ENCODE results near the gene PYCR2.
A peak's percentile ranks its signal among the peaks of the same experiment; 100 is the strongest.
"Not testable (repeated sequence)": the region's sequence is repeated elsewhere in the genome, so short reads cannot be mapped to it uniquely, and the experiment has no call there.

The PYCR2 gene

GRCh38 chr1:225934711-225935110 lies 10.7 kb upstream of the PYCR2 start:
- no peak for ATAC-seq
- Mint-ChIP-seq H3K27me3 (no peaks in the 10 kb centered on the region), H3K4me1 (no peaks in the 10 kb centered on the region), H3K4me3 (no peak overlapping the region), H3K9me3 (no peaks in the 10 kb centered on the region), H3K27ac (no peak overlapping the region)
- no peak for DNase-seq

GRCh38 chr1:225933072-225933471 lies 9.0 kb upstream of the PYCR2 start:
- ATAC-seq (no peak), DNase-seq (no peak)
- H3K27ac Mint-ChIP-seq: no peak overlapping the region
- H3K4me3 Mint-ChIP-seq: no peak overlapping the region
- peaks cover 16% of the 10 kb centered on the region for H3K4me1 Mint-ChIP-seq
- no peaks in the 10 kb centered on the region for H3K27me3 Mint-ChIP-seq
- H3K9me3 Mint-ChIP-seq: no peaks in the 10 kb centered on the region

- no peak overlapping the region for H3K4me3 Mint-ChIP-seq
Measured at GRCh38 chr1:225931270-225932136, 7.5 kb upstream of the PYCR2 start.

GRCh38 chr1:225930566-225930965 lies 6.5 kb upstream of the PYCR2 start:
- peak overlapping the region in 1 of 2 donors; percentile 19 for H3K27ac Mint-ChIP-seq

More at GRCh38 chr1:225931270-225932136, 7.5 kb upstream of the PYCR2 start:
- Mint-ChIP-seq H3K27me3 (no peaks in the 10 kb centered on the region), H3K4me1 (peaks cover 26% of the 10 kb centered on the region), H3K9me3 (no peaks in the 10 kb centered on the region), H3K27ac (peak overlapping the region in 1 of 2 donors; percentile 92)
- DNase-seq (no peak), ATAC-seq (no peak)

GRCh38 chr1:225929462-225929861 lies 5.4 kb upstream of the PYCR2 start:
- not testable (repeated sequence) for H3K27me3 Mint-ChIP-seq, DNase-seq, H3K9me3 Mint-ChIP-seq, ATAC-seq
- H3K4me3 Mint-ChIP-seq: peak overlapping the region; percentile 32 to 34
- H3K27ac Mint-ChIP-seq: peak overlapping the region; percentile 4 to 93
- peaks cover 37% of the 10 kb centered on the region for H3K4me1 Mint-ChIP-seq

More at GRCh38 chr1:225930566-225930965, 6.5 kb upstream of the PYCR2 start:
- no peak overlapping the region for H3K4me3 Mint-ChIP-seq
- no peak for DNase-seq
- H3K9me3 Mint-ChIP-seq: no peaks in the 10 kb centered on the region
- peaks cover 30% of the 10 kb centered on the region for H3K4me1 Mint-ChIP-seq
- no peak for ATAC-seq
- no peaks in the 10 kb centered on the region for H3K27me3 Mint-ChIP-seq

- DNase-seq (peak; percentile 21 to 43), ATAC-seq (no peak)
- Mint-ChIP-seq H3K9me3 (no peaks in the 10 kb centered on the region), H3K27ac (peak overlapping the region; percentile 96), H3K27me3 (no peaks in the 10 kb centered on the region), H3K4me3 (peak overlapping the region; percentile 1 to 54), H3K4me1 (peaks cover 37% of the 10 kb centered on the region)
Measured at GRCh38 chr1:225928186-225929175, 4.4 kb upstream of the PYCR2 start.

- DNase-seq: no peak
- Mint-ChIP-seq H3K27me3 (no peaks in the 10 kb centered on the region), H3K9me3 (no peaks in the 10 kb centered on the region), H3K27ac (peak overlapping the region; percentile 81 to 90), H3K4me1 (peaks cover 56% of the 10 kb centered on the region), H3K4me3 (peak overlapping the region in 1 of 2 donors; percentile 56)
- no peak for ATAC-seq
Measured at GRCh38 chr1:225926551-225927113, 2.6 kb upstream of the PYCR2 start.

- peak overlapping the region; percentile 95 to 97 for H3K4me3 Mint-ChIP-seq
- DNase-seq (no peak), ATAC-seq (no peak)
- peak overlapping the region; percentile 99 for H3K27ac Mint-ChIP-seq
- H3K4me1 Mint-ChIP-seq: peaks cover 67% of the 10 kb centered on the region
- no peaks in the 10 kb centered on the region for H3K9me3 Mint-ChIP-seq
- H3K27me3 Mint-ChIP-seq: no peaks in the 10 kb centered on the region
Measured at GRCh38 chr1:225923381-225923691, 714 bp downstream of the PYCR2 start.

GRCh38 chr1:225921734-225922709 lies 2.0 kb downstream of the PYCR2 start:
- H3K9me3 Mint-ChIP-seq: no peaks in the 10 kb centered on the region
- ATAC-seq (no peak), DNase-seq (no peak)
- peaks cover 59% of the 10 kb centered on the region for H3K4me1 Mint-ChIP-seq
- no peaks in the 10 kb centered on the region for H3K27me3 Mint-ChIP-seq
- H3K4me3 Mint-ChIP-seq: peak overlapping the region; percentile 95 to 97
- peak overlapping the region in 1 of 2 donors; percentile 42 for H3K27ac Mint-ChIP-seq

GRCh38 chr1:225919906-225920305 lies 4.1 kb downstream of the PYCR2 start:
- Mint-ChIP-seq H3K9me3 (no peaks in the 10 kb centered on the region), H3K27me3 (no peaks in the 10 kb centered on the region), H3K4me3 (peak overlapping the region; percentile 42 to 69), H3K27ac (peak overlapping the region in 1 of 2 donors; percentile 88), H3K4me1 (peaks cover 46% of the 10 kb centered on the region)
- ATAC-seq: no peak
- DNase-seq: peak in 1 of 2 donors; percentile 44

GRCh38 chr1:225918280-225918679 lies 5.8 kb downstream of the PYCR2 start:
- H3K4me1 Mint-ChIP-seq: peaks cover 41% of the 10 kb centered on the region
- DNase-seq (no peak), ATAC-seq (no peak)
- H3K4me3 Mint-ChIP-seq: no peak overlapping the region
- H3K9me3 Mint-ChIP-seq: no peaks in the 10 kb centered on the region
- no peaks in the 10 kb centered on the region for H3K27me3 Mint-ChIP-seq
- H3K27ac Mint-ChIP-seq: no peak overlapping the region

- peak overlapping the region in 1 of 2 donors; percentile 44 for H3K27ac Mint-ChIP-seq
- H3K4me3 Mint-ChIP-seq: no peak overlapping the region
- DNase-seq: no peak
- ATAC-seq: no peak
- H3K4me1 Mint-ChIP-seq: peaks cover 34% of the 10 kb centered on the region
- no peaks in the 10 kb centered on the region for H3K27me3 Mint-ChIP-seq
- no peaks in the 10 kb centered on the region for H3K9me3 Mint-ChIP-seq
Measured at GRCh38 chr1:225917536-225917935, 6.5 kb downstream of the PYCR2 start.

GRCh38 chr1:225917101-225917500 lies 6.9 kb downstream of the PYCR2 start:
- ATAC-seq (no peak), DNase-seq (no peak)
- Mint-ChIP-seq H3K9me3 (no peaks in the 10 kb centered on the region), H3K27ac (no peak overlapping the region), H3K4me1 (peaks cover 29% of the 10 kb centered on the region), H3K4me3 (no peak overlapping the region), H3K27me3 (no peaks in the 10 kb centered on the region)

GRCh38 chr1:225915538-225915991 lies 8.5 kb downstream of the PYCR2 start:
- no peaks in the 10 kb centered on the region for H3K27me3 Mint-ChIP-seq
- DNase-seq: no peak
- H3K4me1 Mint-ChIP-seq: peaks cover 25% of the 10 kb centered on the region
- H3K27ac Mint-ChIP-seq: no peak overlapping the region
- no peak overlapping the region for H3K4me3 Mint-ChIP-seq
- no peak for ATAC-seq
- H3K9me3 Mint-ChIP-seq: no peaks in the 10 kb centered on the region

All from stimulated activated naive CD8-positive, alpha-beta T cell treated with anti-CD3 and anti-CD28 coated beads, Interleukin-15, amount 100 ng/mL, for 72 hours (primary cell).